Measurements from ENCODE around the gene RNLS. TPM values are rescaled to one million over a fixed set of nuclear protein-coding genes. Genes with fewer than 3 reads are reported as not detected.

Gene RNLS
- total and polyA plus RNA-seq, 2 of the 8 experiments (the other 6 are each of a cell fraction or from before 2014, with no cell fraction given) = 7.5 to 12.7 TPM

DNA sequence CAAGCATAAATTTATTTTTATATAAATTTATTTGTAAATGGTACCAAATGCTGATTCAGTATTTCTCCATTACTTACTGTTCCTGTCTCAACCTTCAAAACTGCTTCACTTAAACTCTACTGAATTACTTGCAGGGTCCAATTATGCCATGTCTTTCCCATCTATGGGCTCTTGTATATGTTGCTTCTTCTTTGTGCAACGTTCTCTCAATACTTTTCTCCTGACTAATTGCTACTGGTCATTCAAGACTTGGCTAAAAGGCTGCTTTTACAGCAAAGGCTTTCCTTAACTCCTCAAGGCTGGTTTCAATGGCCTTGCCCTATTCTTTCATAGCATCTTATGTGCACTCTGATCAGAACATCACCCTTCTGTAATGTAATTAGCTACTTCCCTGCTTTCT, 67.9 kb downstream of the RNLS start:
- H2BK15ac ChIP-seq (ENCODE audit: low read length) = no peak overlapping the region

More for the DNA sequence above, 67.9 kb downstream of the RNLS start:
- H4K5ac ChIP-seq (ENCODE audit: insufficient read length, low read depth, low read length) = no peak overlapping the region
- no peak overlapping the region for H2AK5ac ChIP-seq (ENCODE audit: low read depth, low read length)
- no peaks in the 10 kb centered on the region for H3K79me1 ChIP-seq (ENCODE audit: low read depth, low read length)
- H3K27ac ChIP-seq (ENCODE audit: low read depth, low read length) = no peak overlapping the region
- no peak overlapping the region for H3K9ac ChIP-seq (replicated peaks in 1 of 4; ENCODE audit: extremely low read depth in 1 of 4, low read depth in 3 of 4, low read length in 3 of 4)
- H3K56ac ChIP-seq (replicated peaks; ENCODE audit: insufficient read length, low read depth, low read length) = no peak overlapping the region
- H3K23me2 ChIP-seq (ENCODE audit: low read depth, low read length) = no peaks in the 10 kb centered on the region
- H2BK20ac ChIP-seq (ENCODE audit: low read length) = no peak overlapping the region
- H2AFZ ChIP-seq (ENCODE audit: low read length) = no peak overlapping the region
- H2BK120ac ChIP-seq (replicated peaks; ENCODE audit: low read depth, low read length) = no peak overlapping the region
- no peaks in the 10 kb centered on the region for H3K79me2 ChIP-seq (ENCODE audit: control insufficient read depth in 1 of 2, insufficient read depth in 2 of 2, low read length in 2 of 2)
- no peak overlapping the region for H2BK12ac ChIP-seq (ENCODE audit: low read depth, low read length)
- no peak overlapping the region for H3K23ac ChIP-seq (ENCODE audit: insufficient read length)
- TF ChIP-seq EP300 (IDR thresholded peaks at IDR 0.05; ENCODE audit: borderline replicate concordance in 1 of 2, low read depth in 2 of 2, low read length in 2 of 2) (no peak), POLR2AphosphoS5 (IDR thresholded peaks at IDR 0.05; ENCODE audit: low read depth, low read length) (no peak), KDM1A (IDR thresholded peaks at IDR 0.05; ENCODE audit: borderline replicate concordance, low read length) (no peak), KDM4A (IDR thresholded peaks at IDR 0.05; ENCODE audit: low read depth, low read length, severe bottlenecking) (no peak), CBX5 (IDR thresholded peaks at IDR 0.05; ENCODE audit: low read depth, low read length) (no peak), YY1 (IDR thresholded peaks at IDR 0.05; ENCODE audit: low read depth, low read length) (no peak), TBP (IDR thresholded peaks at IDR 0.05; ENCODE audit: low read depth, low read length) (no peak), EGR1 (IDR thresholded peaks at IDR 0.05; ENCODE audit: borderline replicate concordance, low read depth, low read length) (no peak), SUZ12 (IDR thresholded peaks at IDR 0.05; ENCODE audit: low read length) (no peak), GTF2F1 (IDR thresholded peaks at IDR 0.05; ENCODE audit: borderline replicate concordance, low read depth, low read length) (no peak)
- H3K36me3 ChIP-seq (ENCODE audit: control insufficient read depth in 2 of 4, insufficient read depth in 4 of 4, low read length in 3 of 4) = no peaks in the 10 kb centered on the region
- H3K14ac ChIP-seq (ENCODE audit: insufficient read length) = no peak overlapping the region
- POLR2A ChIA-PET (ENCODE audit: partially characterized antibody) = no interaction called here
- H3K4ac ChIP-seq (replicated peaks; ENCODE audit: insufficient read length, low read depth, low read length) = no peak overlapping the region
- no peak overlapping the region for H4K8ac ChIP-seq (ENCODE audit: extremely low read depth, insufficient read depth, low read length)
- 90% methylated on average over 1 of the region's 1 CpG; no CpG with 5 or more reads in 1 of the 2 experiments for WGBS, 2 experiments (ENCODE audit: extremely low coverage in 1 of 2, insufficient coverage in 1 of 2, insufficient read length in 1 of 2, insufficient replicate concordance in 2 of 2, low coverage in 1 of 2, low lambda C conversion rate in 2 of 2, missing lambda C conversion rate in 1 of 2)
- H3K18ac ChIP-seq (ENCODE audit: extremely low read depth, low read length) = no peak overlapping the region
- H2BK5ac ChIP-seq (ENCODE audit: low read depth, low read length) = no peak overlapping the region
- no peaks in the 10 kb centered on the region for H3K27me3 ChIP-seq (replicated peaks in 1 of 4; ENCODE audit: control insufficient read depth in 3 of 4, extremely low read depth in 1 of 4, insufficient read depth in 3 of 4, low read length in 3 of 4)
- H4K20me1 ChIP-seq (replicated peaks in 1 of 2; ENCODE audit: control insufficient read depth in 1 of 2, insufficient read depth in 2 of 2, low read length in 2 of 2) = no peaks in the 10 kb centered on the region
- no peak overlapping the region for H3K4me3 ChIP-seq (ENCODE audit: extremely low read depth in 1 of 4, insufficient read depth in 2 of 4, low read depth in 3 of 4, low read length in 4 of 4)
- no peak overlapping the region for H3K4me2 ChIP-seq (ENCODE audit: insufficient read depth in 1 of 2, low read depth in 2 of 2, low read length in 2 of 2)
- H3K9me3 ChIP-seq (ENCODE audit: insufficient read depth in 2 of 2, low read depth in 1 of 2, low read length in 1 of 2) = no peaks in the 10 kb centered on the region
- CTCF ChIA-PET (ENCODE audit: partially characterized antibody) = interaction anchor here (1.1 to 1.4 kb wide), 2 partner anchors 40 to 295 kb away, joined by 3 to 6 read pairs; no protein-coding TSS in a partner anchor
- H4K91ac ChIP-seq (replicated peaks; ENCODE audit: insufficient read length, low read length) = no peak overlapping the region
- DNase-seq (ENCODE audit: low read depth in 1 of 2, low spot score in 2 of 2) (no peak), FAIRE-seq (no peak)
- no peaks in the 10 kb centered on the region for H3K4me1 ChIP-seq (replicated peaks in 1 of 4; ENCODE audit: control insufficient read depth in 3 of 4, insufficient read depth in 4 of 4, low read length in 3 of 4)
